PC-3 (cell line): Measurements from ENCODE around the gene MAN2A2.

Source experiments
- CTCF ChIP-seq: fragments of 300-600 bp; sonication (generic); conservative IDR thresholded peaks from 2 replicates; pipeline ENCODE4 v1.5.1; 2017; ENCODE audit warnings: antibody characterized with exemption, low read depth, mild to moderate bottlenecking, low read length
- EZH2 ChIP-seq: fragments of 300-600 bp; sonication (generic); IDR thresholded peaks from one replicate; pipeline ENCODE4 v1.6.1; 2017; ENCODE audit warnings: antibody characterized with exemption, mild to moderate bottlenecking, low read length; ENCODE audit not compliant: unreplicated experiment
- EZH2phosphoT487 ChIP-seq: fragments of 300-600 bp; sonication (generic); IDR thresholded peaks from 2 replicates; pipeline ENCODE4 v1.6.1; 2018; ENCODE audit warnings: mild to moderate bottlenecking, antibody characterized with exemption, low read length, borderline replicate concordance

- TF ChIP-seq CTCF = no peak
- no peak for TF ChIP-seq EZH2
- no peak for TF ChIP-seq EZH2phosphoT487
Observed at GRCh38 chr15:90877996-90878395, 25.1 kb upstream of the MAN2A2 start.
